ENCODE results near the gene TAGLN2.
A peak's percentile ranks its signal among the peaks of the same experiment; 100 is the strongest.

Gene TAGLN2

GRCh38 chr1:159949981-159950381 is 24.7 kb upstream of the TAGLN2 start:
- no peak for DNase-seq (ENCODE audit: low spot score)

- no peak for DNase-seq (ENCODE audit: low spot score)
These were observed 23.8 kb upstream of the TAGLN2 start for GRCh38 chr1:159949123-159949522.

- DNase-seq (ENCODE audit: low spot score) = no peak
These were observed 22.6 kb upstream of the TAGLN2 start for GRCh38 chr1:159947942-159948341.

- DNase-seq (ENCODE audit: low spot score) = no peak
These were observed 21.2 kb upstream of the TAGLN2 start for GRCh38 chr1:159946242-159947187.

- peak; percentile 95 for DNase-seq (ENCODE audit: low spot score)
These were observed 20.4 kb upstream of the TAGLN2 start, which contains the start of gene IGSF9 for GRCh38 chr1:159945483-159946241. TSS of gene IGSF9 (minus strand) at chr1:159945613. CDS start at chr1:159943454, 2,159 bp downstream.

- DNase-seq (ENCODE audit: low spot score) = no peak
These were observed 19.5 kb upstream of the TAGLN2 start for GRCh38 chr1:159944623-159945455.

GRCh38 chr1:159943908-159944622 is 18.8 kb upstream of the TAGLN2 start:
- DNase-seq (ENCODE audit: low spot score) = no peak

- DNase-seq (ENCODE audit: low spot score) = no peak
These were observed 18.0 kb upstream of the TAGLN2 start for GRCh38 chr1:159943278-159943640.

GRCh38 chr1:159942632-159943277 is 17.4 kb upstream of the TAGLN2 start:
- DNase-seq (ENCODE audit: low spot score) = no peak

GRCh38 chr1:159941591-159942560 is 16.6 kb upstream of the TAGLN2 start:
- no peak for DNase-seq (ENCODE audit: low spot score)

GRCh38 chr1:159941141-159941540 is 15.8 kb upstream of the TAGLN2 start:
- peak; percentile 23 for DNase-seq (ENCODE audit: low spot score)

- DNase-seq (ENCODE audit: low spot score) = no peak
These were observed 14.8 kb upstream of the TAGLN2 start for GRCh38 chr1:159940006-159940620.

GRCh38 chr1:159939678-159940002 is 14.3 kb upstream of the TAGLN2 start:
- DNase-seq (ENCODE audit: low spot score) = no peak

- no peak for DNase-seq (ENCODE audit: low spot score)
These were observed 13.8 kb upstream of the TAGLN2 start for GRCh38 chr1:159938905-159939677.

- DNase-seq (ENCODE audit: low spot score) = no peak
These were observed 13.0 kb upstream of the TAGLN2 start for GRCh38 chr1:159938211-159938852.

GRCh38 chr1:159937054-159937750 is 11.9 kb upstream of the TAGLN2 start:
- DNase-seq (ENCODE audit: low spot score) = no peak
